Endothelial cell of umbilical vein (primary cell): ENCODE results near the gene PASK.

Experiments
- CTCF ChIP-seq, 2 donors: IDR thresholded peaks; 1 replicate in 1 of 2; 2 replicates in 1 of 2; pipeline ENCODE4 v1.5.1; 2011; ENCODE audit warnings: low read length in 2 of 2, mild to moderate bottlenecking in 2 of 2, moderate library complexity in 2 of 2, control low read depth in 1 of 2, inconsistent platforms in 1 of 2, low read depth in 1 of 2; ENCODE audit not compliant: insufficient read depth in 1 of 2; ENCODE audit errors: extremely low read depth in 1 of 2
- EZH2 ChIP-seq: IDR thresholded peaks from 2 replicates; pipeline ENCODE4 v1.6.1; 2012; ENCODE audit warnings: borderline replicate concordance, low read depth, mild to moderate bottlenecking, moderate library complexity, low read length, inconsistent platforms; ENCODE audit not compliant: severe bottlenecking

DNA sequence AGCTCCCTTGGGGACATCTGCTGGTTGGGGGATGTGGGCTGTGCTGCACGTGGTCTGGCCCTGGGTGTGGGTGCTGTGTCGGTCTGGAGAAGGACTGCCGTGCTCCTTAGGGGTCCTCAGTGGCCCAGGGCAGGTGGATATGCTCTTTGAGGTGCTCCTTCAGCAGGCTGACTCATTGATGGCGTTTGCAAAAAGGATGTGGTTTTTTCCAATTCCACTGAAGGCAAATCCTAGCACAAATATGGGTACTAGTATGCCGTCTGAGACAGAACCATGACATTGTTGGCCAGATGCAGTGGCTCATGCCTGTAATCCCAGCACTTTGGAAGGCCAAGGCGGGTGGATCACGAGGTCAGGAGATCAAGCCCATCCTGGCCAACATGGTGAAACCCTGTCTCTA is 4.3 kb upstream of the PASK start:
- TF ChIP-seq CTCF (IDR thresholded peaks at IDR 0.05; ENCODE audit: extremely low read depth in 1 of 2, insufficient read depth in 1 of 2, low read depth in 1 of 2, low read length in 2 of 2) (no peak), EZH2 (no peak)
